Measurements from ENCODE around the gene CBX4.

GRCh38 chr17:79871131-79871530 lies 31.9 kb upstream of the CBX4 start:
- no peak for TF ChIP-seq CTCF (IDR thresholded peaks at IDR 0.05 in 8 of 11, conservative IDR thresholded peaks at IDR 0.05 in 3 of 11)
- no peak for TF ChIP-seq POLR2A (IDR thresholded peaks at IDR 0.05)
